ENCODE results near the gene SNN. TPM values are rescaled to one million over a fixed set of nuclear protein-coding genes. Genes with fewer than 3 reads are reported as not detected.

Gene SNN
- total RNA-seq, 1 experiment from 2014 or later: 13.0 TPM

DNA sequence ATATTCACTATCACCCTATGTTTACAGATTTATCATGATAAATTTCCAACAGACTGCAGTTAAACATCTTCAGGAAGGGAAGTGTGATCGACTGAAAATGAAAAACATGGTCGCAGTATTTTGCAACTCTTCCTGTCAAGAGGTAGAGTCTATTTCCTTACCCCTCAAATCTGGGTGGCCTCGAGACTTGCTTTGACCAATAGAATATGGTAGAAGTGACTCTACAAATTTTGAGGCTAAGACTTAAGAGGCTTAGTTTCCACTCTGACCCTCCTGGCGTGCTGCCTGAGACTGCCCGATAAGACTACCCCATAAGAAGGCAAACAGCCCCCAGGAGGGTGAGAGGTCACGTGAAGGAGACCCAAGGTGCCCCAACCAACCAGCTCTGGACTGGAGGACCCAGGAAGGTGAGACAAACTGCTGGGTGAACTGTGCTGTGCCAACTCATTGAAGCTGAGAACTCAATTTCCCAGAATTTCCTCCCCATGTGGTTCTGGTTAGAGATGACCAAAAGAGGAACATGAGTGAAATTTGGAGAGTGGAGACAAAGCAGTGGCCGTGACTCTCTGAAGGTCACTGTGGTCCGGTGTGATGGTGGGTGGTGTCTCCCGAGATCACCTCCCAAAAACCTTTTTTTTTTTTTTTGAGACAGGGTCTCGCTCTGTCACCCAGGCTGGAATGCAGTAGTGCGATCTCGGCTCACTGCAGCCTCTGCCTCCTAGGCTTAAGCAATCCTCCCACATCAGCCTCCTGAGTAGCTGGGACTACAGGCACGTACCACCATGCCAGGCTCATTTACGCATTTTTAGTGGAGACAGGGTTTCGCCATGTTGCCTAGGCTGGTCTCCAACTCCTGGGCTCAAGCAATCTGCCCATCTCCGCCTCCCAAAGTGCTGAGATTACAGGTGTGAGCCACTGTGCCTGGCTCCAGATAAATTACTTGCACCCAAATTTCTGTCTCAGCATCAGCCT lies 43.3 kb upstream of the SNN start:
- POLR2A ChIA-PET (ENCODE audit: low non-redundant PET): no interaction called here
- BruUV-seq (replicated peaks): no TSS peak

DNA sequence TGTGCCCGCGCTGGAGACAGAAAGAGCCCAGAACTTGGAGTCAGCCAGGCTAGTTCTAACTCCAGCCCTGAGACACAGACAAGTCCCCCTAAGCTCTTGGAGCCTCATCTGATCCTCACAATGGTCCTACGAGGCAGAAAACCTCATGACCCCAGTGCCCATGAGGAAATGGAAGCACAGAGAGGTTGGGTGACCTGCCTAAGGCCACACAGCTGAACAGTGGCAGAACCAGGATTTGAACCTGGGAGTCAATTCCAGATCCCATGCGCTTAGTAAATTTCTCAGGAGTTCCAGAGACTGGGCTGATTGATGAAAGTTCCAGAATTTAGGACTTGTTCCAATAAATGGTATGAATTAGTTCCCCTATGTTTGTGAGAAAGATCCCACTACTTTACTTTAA lies 42.5 kb upstream of the SNN start:
- no TSS peak for BruUV-seq (replicated peaks)

More for the DNA sequence above, 43.3 kb upstream of the SNN start:
- Histone ChIP-seq H3K36me3 (ENCODE audit: insufficient read depth, low read length, poor library complexity, severe bottlenecking) (no peaks in the 10 kb centered on the region), H3K9me3 (ENCODE audit: low read depth, low read length, poor library complexity, severe bottlenecking) (no peaks in the 10 kb centered on the region), H3K27ac (ENCODE audit: low read depth, low read length, poor library complexity, severe bottlenecking) (no peak overlapping the region), H3K27me3 (replicated peaks; ENCODE audit: insufficient read depth, low read depth, low read length, poor library complexity) (no peaks in the 10 kb centered on the region), H3K4me3 (ENCODE audit: low read depth, low read length, poor library complexity, severe bottlenecking) (no peak overlapping the region), H3K4me1 (ENCODE audit: insufficient read depth, low read length, poor library complexity, severe bottlenecking) (no peaks in the 10 kb centered on the region)
- DNase-seq (ENCODE audit: low spot score): no peak
- CTCF ChIA-PET: no interaction called here
- intact Hi-C loops (cut with micrococcal nuclease; ENCODE audit: unreplicated experiment): no loop called here
- no peak for TF ChIP-seq EZH2 (IDR thresholded peaks at IDR 0.05; ENCODE audit: borderline replicate concordance, low read depth, low read length, poor library complexity, severe bottlenecking)
- TF ChIP-seq, protein P1, sequence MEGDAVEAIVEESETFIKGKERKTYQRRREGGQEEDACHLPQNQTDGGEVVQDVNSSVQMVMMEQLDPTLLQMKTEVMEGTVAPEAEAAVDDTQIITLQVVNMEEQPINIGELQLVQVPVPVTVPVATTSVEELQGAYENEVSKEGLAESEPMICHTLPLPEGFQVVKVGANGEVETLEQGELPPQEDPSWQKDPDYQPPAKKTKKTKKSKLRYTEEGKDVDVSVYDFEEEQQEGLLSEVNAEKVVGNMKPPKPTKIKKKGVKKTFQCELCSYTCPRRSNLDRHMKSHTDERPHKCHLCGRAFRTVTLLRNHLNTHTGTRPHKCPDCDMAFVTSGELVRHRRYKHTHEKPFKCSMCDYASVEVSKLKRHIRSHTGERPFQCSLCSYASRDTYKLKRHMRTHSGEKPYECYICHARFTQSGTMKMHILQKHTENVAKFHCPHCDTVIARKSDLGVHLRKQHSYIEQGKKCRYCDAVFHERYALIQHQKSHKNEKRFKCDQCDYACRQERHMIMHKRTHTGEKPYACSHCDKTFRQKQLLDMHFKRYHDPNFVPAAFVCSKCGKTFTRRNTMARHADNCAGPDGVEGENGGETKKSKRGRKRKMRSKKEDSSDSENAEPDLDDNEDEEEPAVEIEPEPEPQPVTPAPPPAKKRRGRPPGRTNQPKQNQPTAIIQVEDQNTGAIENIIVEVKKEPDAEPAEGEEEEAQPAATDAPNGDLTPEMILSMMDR (conservative IDR thresholded peaks at IDR 0.05; ENCODE audit: low read depth, low read length): no peak

DNA sequence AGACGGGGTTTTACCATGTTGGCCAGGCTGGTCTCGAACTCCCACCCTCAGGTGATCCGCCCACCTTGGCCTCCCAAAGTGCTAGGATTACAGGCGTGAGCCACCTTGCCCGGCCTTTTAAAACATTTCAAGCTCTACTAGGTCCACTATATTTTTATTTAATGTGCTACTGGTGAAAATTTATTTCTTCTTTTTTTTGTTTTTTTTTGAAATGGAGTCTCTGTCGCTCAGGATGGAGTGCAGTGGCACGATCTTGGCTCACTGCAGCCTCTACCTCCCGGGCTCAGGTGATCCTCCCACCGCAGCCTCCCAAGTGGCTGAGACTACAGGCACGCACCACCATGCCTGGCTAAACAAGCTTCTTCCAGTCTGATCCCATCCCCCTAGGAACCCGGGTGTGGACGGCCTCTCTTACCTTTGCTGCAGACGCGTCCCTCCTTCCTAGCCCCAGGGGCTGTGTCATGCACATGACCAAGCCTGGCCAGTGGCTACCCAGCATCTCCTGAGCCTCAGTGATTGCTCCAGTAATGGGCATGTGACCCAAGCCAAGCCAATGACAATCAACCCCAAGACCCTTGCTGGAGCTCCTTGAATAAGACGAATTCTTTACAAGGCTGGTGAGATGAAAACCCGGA lies 41.5 kb upstream of the SNN start:
- no peak overlapping the region for H3K4me3 ChIP-seq (ENCODE audit: low read depth, low read length, poor library complexity, severe bottlenecking)
- H3K9me3 ChIP-seq (ENCODE audit: low read depth, low read length, poor library complexity, severe bottlenecking): no peaks in the 10 kb centered on the region
- no peaks in the 10 kb centered on the region for H3K27me3 ChIP-seq (replicated peaks; ENCODE audit: insufficient read depth, low read depth, low read length, poor library complexity)
- TF ChIP-seq, protein P1 (conservative IDR thresholded peaks at IDR 0.05; ENCODE audit: low read depth, low read length): no peak
- TF ChIP-seq EZH2 (IDR thresholded peaks at IDR 0.05; ENCODE audit: borderline replicate concordance, low read depth, low read length, poor library complexity, severe bottlenecking): no peak
- no peaks in the 10 kb centered on the region for H3K36me3 ChIP-seq (ENCODE audit: insufficient read depth, low read length, poor library complexity, severe bottlenecking)
- no peak overlapping the region for H3K27ac ChIP-seq (ENCODE audit: low read depth, low read length, poor library complexity, severe bottlenecking)
- intact Hi-C loops (cut with micrococcal nuclease; ENCODE audit: unreplicated experiment): no loop called here
- no TSS peak for BruUV-seq (replicated peaks)
- POLR2A ChIA-PET (ENCODE audit: low non-redundant PET): no interaction called here
- H3K4me1 ChIP-seq (ENCODE audit: insufficient read depth, low read length, poor library complexity, severe bottlenecking): no peaks in the 10 kb centered on the region
- CTCF ChIA-PET: no interaction called here
- no peak for DNase-seq (ENCODE audit: low spot score)

More for the DNA sequence above, 42.5 kb upstream of the SNN start:
- TF ChIP-seq EZH2 (IDR thresholded peaks at IDR 0.05; ENCODE audit: borderline replicate concordance, low read depth, low read length, poor library complexity, severe bottlenecking): no peak
- TF ChIP-seq, protein P1 (conservative IDR thresholded peaks at IDR 0.05; ENCODE audit: low read depth, low read length): no peak
- Histone ChIP-seq H3K36me3 (ENCODE audit: insufficient read depth, low read length, poor library complexity, severe bottlenecking) (no peaks in the 10 kb centered on the region), H3K27ac (ENCODE audit: low read depth, low read length, poor library complexity, severe bottlenecking) (no peak overlapping the region), H3K4me1 (ENCODE audit: insufficient read depth, low read length, poor library complexity, severe bottlenecking) (no peaks in the 10 kb centered on the region), H3K9me3 (ENCODE audit: low read depth, low read length, poor library complexity, severe bottlenecking) (no peaks in the 10 kb centered on the region), H3K27me3 (replicated peaks; ENCODE audit: insufficient read depth, low read depth, low read length, poor library complexity) (no peaks in the 10 kb centered on the region), H3K4me3 (ENCODE audit: low read depth, low read length, poor library complexity, severe bottlenecking) (no peak overlapping the region)
- intact Hi-C loops (cut with micrococcal nuclease; ENCODE audit: unreplicated experiment): no loop called here
- CTCF ChIA-PET: no interaction called here
- DNase-seq (ENCODE audit: low spot score): no peak
- POLR2A ChIA-PET (ENCODE audit: low non-redundant PET): no interaction called here

Measured in A673 (cell line).